ENCODE results near the gene RAB8A. TPM values are rescaled to one million over a fixed set of nuclear protein-coding genes. Genes with fewer than 3 reads are reported as not detected.

Gene RAB8A
- total RNA-seq, 1 experiment from 2014 or later = 103 TPM

DNA sequence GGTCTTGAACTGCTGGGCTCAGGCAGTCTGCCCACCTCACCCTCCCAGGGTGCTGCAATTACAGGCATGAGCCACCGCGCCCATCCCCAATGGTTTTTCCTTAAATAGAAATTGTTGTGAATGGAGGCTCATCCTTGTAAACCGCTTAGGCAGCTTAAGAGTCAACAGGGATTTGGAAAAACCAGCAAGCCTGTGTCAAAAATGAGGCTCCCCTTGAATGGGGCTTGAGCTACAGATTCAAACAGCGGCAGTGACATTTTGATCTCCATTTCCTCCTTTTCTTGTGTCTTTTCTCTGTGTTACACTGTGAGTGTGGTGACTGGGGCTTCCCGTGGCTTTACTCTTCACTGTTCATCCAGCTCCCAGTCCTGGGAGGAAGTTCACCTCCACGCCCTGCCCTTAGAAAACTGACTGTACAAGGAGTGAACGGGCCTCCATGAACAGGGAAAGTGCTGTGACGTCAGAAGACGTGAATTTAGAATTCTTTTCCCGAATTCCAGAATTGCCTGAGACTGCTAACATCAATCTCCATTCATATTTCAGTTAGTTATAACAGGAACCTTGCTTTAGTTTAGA is 15.3 kb upstream of the RAB8A start:
- no peak overlapping the region for H2BK5ac ChIP-seq (ENCODE audit: insufficient read length, low read length)
- no CpG with 5 or more reads among the region's 10 CpGs for WGBS (ENCODE audit: extremely low coverage, insufficient read length, low lambda C conversion rate)
- no peak overlapping the region for H2AFZ ChIP-seq (ENCODE audit: low read length)
- no peak overlapping the region for H3K9ac ChIP-seq (ENCODE audit: extremely low read depth, insufficient read length, low read length)
- no peak overlapping the region for H4K5ac ChIP-seq (ENCODE audit: insufficient read length, low read depth, low read length)
- Mint-ChIP-seq H3K27me3 (ENCODE audit: low read depth) (no peaks in the 10 kb centered on the region; the same call in 1 of the 2 replicates), H3K4me3 (no peak overlapping the region), H3K4me1 (no peaks in the 10 kb centered on the region), H3K27ac (peak overlapping the region; percentile 56 to 92 (median 91); a peak in 5 of 7 replicates), H3K36me3 (ENCODE audit: insufficient read depth in 1 of 3, low read depth in 3 of 3) (peaks cover 62 to 97% (median 92%) of the 10 kb centered on the region in 3 experiments), H3K9me3 (no peaks in the 10 kb centered on the region)
- H3K79me2 ChIP-seq (ENCODE audit: insufficient read depth, low read length) = no peaks in the 10 kb centered on the region
- TF ChIP-seq, protein P1, sequence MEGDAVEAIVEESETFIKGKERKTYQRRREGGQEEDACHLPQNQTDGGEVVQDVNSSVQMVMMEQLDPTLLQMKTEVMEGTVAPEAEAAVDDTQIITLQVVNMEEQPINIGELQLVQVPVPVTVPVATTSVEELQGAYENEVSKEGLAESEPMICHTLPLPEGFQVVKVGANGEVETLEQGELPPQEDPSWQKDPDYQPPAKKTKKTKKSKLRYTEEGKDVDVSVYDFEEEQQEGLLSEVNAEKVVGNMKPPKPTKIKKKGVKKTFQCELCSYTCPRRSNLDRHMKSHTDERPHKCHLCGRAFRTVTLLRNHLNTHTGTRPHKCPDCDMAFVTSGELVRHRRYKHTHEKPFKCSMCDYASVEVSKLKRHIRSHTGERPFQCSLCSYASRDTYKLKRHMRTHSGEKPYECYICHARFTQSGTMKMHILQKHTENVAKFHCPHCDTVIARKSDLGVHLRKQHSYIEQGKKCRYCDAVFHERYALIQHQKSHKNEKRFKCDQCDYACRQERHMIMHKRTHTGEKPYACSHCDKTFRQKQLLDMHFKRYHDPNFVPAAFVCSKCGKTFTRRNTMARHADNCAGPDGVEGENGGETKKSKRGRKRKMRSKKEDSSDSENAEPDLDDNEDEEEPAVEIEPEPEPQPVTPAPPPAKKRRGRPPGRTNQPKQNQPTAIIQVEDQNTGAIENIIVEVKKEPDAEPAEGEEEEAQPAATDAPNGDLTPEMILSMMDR (conservative IDR thresholded peaks at IDR 0.05) = no peak
- H4K20me1 ChIP-seq (ENCODE audit: control insufficient read depth, insufficient read depth, insufficient read length) = no peaks in the 10 kb centered on the region
- H2BK12ac ChIP-seq (ENCODE audit: insufficient read length, low read depth, low read length) = no peak overlapping the region
- no peak overlapping the region for H3K4me2 ChIP-seq (ENCODE audit: insufficient read depth, insufficient read length, low read length)
- DNase-seq = no peak
- H3K23ac ChIP-seq (ENCODE audit: insufficient read length, low read depth, low read length) = no peak overlapping the region
- no peaks in the 10 kb centered on the region for H3K9me3 ChIP-seq (ENCODE audit: control insufficient read depth, low read depth, low read length)
- no peaks in the 10 kb centered on the region for H3K4me1 ChIP-seq (ENCODE audit: insufficient read depth, low read length)
- no peaks in the 10 kb centered on the region for H3K79me1 ChIP-seq (ENCODE audit: insufficient read depth, low read depth, low read length, poor library complexity, severe bottlenecking)
- H3K56ac ChIP-seq (ENCODE audit: insufficient read length, low read depth, low read length) = no peak overlapping the region
- no peak overlapping the region for H4K8ac ChIP-seq (replicated peaks; ENCODE audit: insufficient read length, low read depth, low read length)
- no peak overlapping the region for H2BK120ac ChIP-seq (ENCODE audit: low read depth, low read length, poor library complexity, severe bottlenecking)
- H3K23me2 ChIP-seq (ENCODE audit: insufficient read length, low read depth, low read length, poor library complexity, severe bottlenecking) = no peaks in the 10 kb centered on the region
- no peak overlapping the region for H3T11ph ChIP-seq (ENCODE audit: low read length)
- H2BK15ac ChIP-seq (ENCODE audit: low read depth, low read length) = no peak overlapping the region
- no peak overlapping the region for H2BK20ac ChIP-seq (ENCODE audit: low read depth, low read length, poor library complexity, severe bottlenecking)
- no peaks in the 10 kb centered on the region for H3K27me3 ChIP-seq (ENCODE audit: insufficient read depth, low read length)
- no peak overlapping the region for H2AK5ac ChIP-seq (ENCODE audit: insufficient read length, low read length)
- H3K4ac ChIP-seq (ENCODE audit: low read depth, low read length) = no peak overlapping the region
- no peak overlapping the region for H3K18ac ChIP-seq (ENCODE audit: insufficient read length, low read depth, low read length)
- no peak overlapping the region for H3K14ac ChIP-seq (ENCODE audit: insufficient read depth, low read length)
- no peak overlapping the region for H4K91ac ChIP-seq (ENCODE audit: insufficient read length, low read depth, low read length)
- H3K27ac ChIP-seq (ENCODE audit: insufficient read length, low read depth, low read length) = no peak overlapping the region

Measured in H9 (cell line).